Body of pancreas (tissue), 4 donors: Measurements from ENCODE around the gene FAM162B. TPM values are rescaled to one million over a fixed set of nuclear protein-coding genes. Genes with fewer than 3 reads are reported as not detected.

ENCODE experiments used
- ATAC-seq: fragments of 150-250 bp; one replicate; pipeline ENCODE4 v1.9.1; 2016
- DNase-seq, 4 donors: peaks; one replicate each; pipeline ENCODE4 v3.0.0-alpha.2; 2019
- H3K27ac ChIP-seq, 4 donors: fragments of 200-600 bp; sonication (generic); 1 replicate in 3 of 4; 2 replicates in 1 of 4; pipeline versions ENCODE4 v1.5.1 to v1.6.1; 2016 to 2019; ENCODE audit warnings: mild to moderate bottlenecking in 1 of 4, mixed read lengths in 1 of 4, moderate library complexity in 1 of 4
- H3K27me3 ChIP-seq, 2 donors: fragments of 200-600 bp; sonication (generic); one replicate each; pipeline ENCODE4 v1.6.0; 2016; ENCODE audit warnings: mild to moderate bottlenecking in 1 of 2
- H3K36me3 ChIP-seq, 2 donors: fragments of 200-600 bp; sonication (generic); replicated peaks in 1 of 2; 2 replicates each; pipeline ENCODE4 v1.5.1; 2016; ENCODE audit warnings: low read depth in 2 of 2; ENCODE audit not compliant: insufficient read depth in 1 of 2
- H3K4me1 ChIP-seq: fragments of 200-600 bp; sonication (generic); one replicate; pipeline ENCODE4 v1.6.0; 2016
- H3K4me3 ChIP-seq, 2 donors: fragments of 200-600 bp; sonication (generic); 1 replicate in 1 of 2; 2 replicates in 1 of 2; pipeline ENCODE4 v1.5.1; 2016 to 2019
- H3K9me3 ChIP-seq, 3 donors: fragments of 200-600 bp; sonication (generic); 1 replicate in 2 of 3; 2 replicates in 1 of 3; pipeline ENCODE4 v1.5.1; 2016
- CTCF ChIP-seq, 7 experiments: fragments of 450-650 bp in 4 of 7; fragments of 200-600 bp in 3 of 7; sonication (generic) in 3 of 7; IDR thresholded peaks; one replicate each; pipeline ENCODE4 v1.5.1; 2016 to 2019; ENCODE audit warnings: antibody characterized with exemption in 7 of 7
- POLR2A ChIP-seq, 3 donors: fragments of 450-650 bp; IDR thresholded peaks; one replicate each; pipeline ENCODE4 v1.6.1; 2016; ENCODE audit warnings: antibody characterized with exemption in 3 of 3, mild to moderate bottlenecking in 2 of 3
- WGBS, 2 donors: methylation state at CpG; one replicate each; pipeline ENCODE4 v1.1.5; 2017; 5-methylcytosine and 5-hydroxymethylcytosine counted together
- intact Hi-C: fragments of 100-400 bp; cut with DNase I; formaldehyde crosslinking; loops from one replicate; pipeline ENCODE4 v1.15.1; 2023
- total RNA-seq, 2 donors: library from RNA; depleted of rRNA; stranded (reverse); fragments of >200 nt; gene quantifications; one replicate each; pipeline ENCODE4 v1.1.0, GENCODE V29; 2016

FAM162B gene
- total RNA-seq, 2 donors from 2014 or later: not detected

GRCh38 chr6:116763906-116764628 lies 1.5 kb downstream of the FAM162B start:
- H3K27me3 ChIP-seq: peaks cover 0 to 18% of the 10 kb centered on the region in 2 donors
- DNase-seq (no peak), ATAC-seq (no peak)
- H3K27ac ChIP-seq: no peak overlapping the region
- TF ChIP-seq CTCF (IDR thresholded peaks at IDR 0.05): no peak
- no peak for TF ChIP-seq POLR2A (IDR thresholded peaks at IDR 0.05)
- H3K9me3 ChIP-seq: no peaks in the 10 kb centered on the region
- WGBS, 2 donors: 88 to 89% methylated on average over 11 of the region's 11 CpGs
- no peak overlapping the region for H3K4me3 ChIP-seq
- H3K4me1 ChIP-seq: peaks cover 14% of the 10 kb centered on the region
- no peaks in the 10 kb centered on the region for H3K36me3 ChIP-seq
- intact Hi-C loops: no loop called here

DNA sequence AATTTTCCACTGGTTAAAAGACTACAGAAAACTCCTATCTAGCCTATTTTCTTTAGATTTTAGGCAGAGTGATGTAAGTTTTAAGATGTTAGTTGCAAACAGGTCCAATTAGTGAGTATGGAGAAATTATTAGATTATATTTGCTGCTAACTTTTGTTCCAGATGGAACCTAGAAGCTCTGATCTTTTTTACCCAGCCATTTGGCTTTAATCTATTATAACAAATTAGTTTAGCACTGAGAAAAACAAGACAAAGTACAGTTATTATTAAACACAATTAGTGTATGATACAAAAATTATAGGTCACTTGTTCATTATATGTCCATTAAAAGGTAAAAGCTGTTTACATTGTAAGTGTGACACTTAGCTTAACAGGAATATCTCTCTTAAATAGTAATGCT lies 2.5 kb downstream of the FAM162B start:
- no peak for DNase-seq
- no peak for ATAC-seq
- Histone ChIP-seq H3K36me3 (no peaks in the 10 kb centered on the region), H3K4me3 (no peak overlapping the region), H3K4me1 (peaks cover 14% of the 10 kb centered on the region), H3K27me3 (peaks cover 0 to 18% of the 10 kb centered on the region in 2 donors), H3K9me3 (no peaks in the 10 kb centered on the region), H3K27ac (no peak overlapping the region)
- intact Hi-C loops: no loop called here
- TF ChIP-seq POLR2A (IDR thresholded peaks at IDR 0.05) (no peak), CTCF (IDR thresholded peaks at IDR 0.05) (no peak)

DNA sequence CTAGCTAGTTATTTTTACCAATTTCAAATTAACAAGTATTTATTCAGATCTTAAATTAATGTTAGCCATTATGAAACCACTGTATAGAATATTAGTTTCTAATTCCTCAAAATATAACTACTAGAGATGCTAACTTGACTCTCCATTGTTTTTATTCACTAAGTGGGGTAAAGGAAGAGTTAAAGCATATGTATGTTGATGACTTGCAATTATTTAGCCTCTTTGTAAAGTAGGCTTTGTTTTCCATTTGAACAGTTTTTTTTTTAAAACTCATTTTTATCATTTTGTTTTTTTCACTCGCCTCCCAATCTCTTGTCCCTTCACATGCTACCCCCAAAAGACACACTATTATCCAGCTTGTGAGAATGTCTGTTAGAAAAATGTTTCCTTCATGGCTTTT lies 3.3 kb downstream of the FAM162B start:
- DNase-seq: no peak
- TF ChIP-seq POLR2A (IDR thresholded peaks at IDR 0.05) (no peak), CTCF (IDR thresholded peaks at IDR 0.05) (no peak)

DNA sequence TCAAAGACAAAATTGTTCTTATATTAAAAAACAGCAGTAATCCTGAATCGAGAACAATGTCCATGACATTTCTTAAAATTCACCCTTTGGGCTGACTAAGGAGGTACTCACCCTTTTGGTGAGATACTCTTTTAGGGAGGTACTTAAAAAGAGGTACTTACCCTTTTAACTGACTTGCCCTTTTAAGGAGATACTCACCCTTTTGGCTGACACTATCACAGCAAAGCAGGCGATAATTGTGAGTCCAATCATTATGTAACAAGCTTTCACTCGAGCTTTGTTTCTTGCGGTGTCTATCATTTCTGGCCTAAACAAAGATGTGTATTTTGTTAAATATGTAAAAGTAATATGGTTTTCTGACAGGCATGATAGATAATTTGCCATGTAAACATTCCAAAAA lies 3.7 kb downstream of the FAM162B start:
- peaks cover 14% of the 10 kb centered on the region for H3K4me1 ChIP-seq
- H3K9me3 ChIP-seq: no peaks in the 10 kb centered on the region
- no peaks in the 10 kb centered on the region for H3K36me3 ChIP-seq
- 47 to 57% methylated on average over 4 of the region's 4 CpGs for WGBS, 2 donors
- no peak for TF ChIP-seq POLR2A (IDR thresholded peaks at IDR 0.05)
- no peak for TF ChIP-seq CTCF (IDR thresholded peaks at IDR 0.05)
- DNase-seq (no peak), ATAC-seq (no peak)
- H3K27me3 ChIP-seq: peaks cover 0 to 18% of the 10 kb centered on the region in 2 donors
- no peak overlapping the region for H3K27ac ChIP-seq
- H3K4me3 ChIP-seq: no peak overlapping the region
- intact Hi-C loops: no loop called here

More for the DNA sequence above, 3.3 kb downstream of the FAM162B start:
- Histone ChIP-seq H3K4me1 (peaks cover 14% of the 10 kb centered on the region), H3K4me3 (no peak overlapping the region), H3K27me3 (peaks cover 0 to 18% of the 10 kb centered on the region in 2 donors), H3K27ac (no peak overlapping the region), H3K9me3 (no peaks in the 10 kb centered on the region), H3K36me3 (no peaks in the 10 kb centered on the region)
- no peak for ATAC-seq
- WGBS, 2 donors: 77 to 80% methylated on average over 1 of the region's 1 CpG
- intact Hi-C loops: no loop called here

DNA sequence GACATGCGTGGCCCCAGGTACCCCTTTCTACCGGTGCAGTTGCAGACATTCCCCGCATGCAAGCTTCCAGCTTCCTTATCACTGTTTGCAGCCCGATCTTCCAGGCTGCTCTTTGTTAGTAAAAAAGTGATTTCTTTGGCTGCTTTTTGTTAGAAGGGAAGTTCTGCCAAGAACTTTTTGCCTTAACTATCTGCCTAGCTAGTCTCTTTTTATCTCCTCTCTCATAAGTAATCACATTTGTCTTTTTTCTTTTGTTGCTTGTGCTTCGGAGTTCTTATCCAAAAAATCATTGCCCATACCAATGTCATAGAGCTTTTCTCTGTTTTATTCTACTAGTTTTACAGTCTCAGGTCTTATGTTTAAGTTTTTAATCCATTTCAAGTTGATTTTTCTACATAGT lies 20.3 kb downstream of the FAM162B start:
- Histone ChIP-seq H3K27me3 (no peaks in the 10 kb centered on the region), H3K4me3 (no peak overlapping the region), H3K4me1 (no peaks in the 10 kb centered on the region), H3K27ac (no peak overlapping the region), H3K36me3 (no peaks in the 10 kb centered on the region), H3K9me3 (no peaks in the 10 kb centered on the region)
- ATAC-seq: no peak
- WGBS, 2 donors: 65 to 81% methylated on average over 5 of the region's 5 CpGs
- TF ChIP-seq POLR2A (IDR thresholded peaks at IDR 0.05): no peak
- TF ChIP-seq CTCF (IDR thresholded peaks at IDR 0.05): no peak
- DNase-seq: no peak
- intact Hi-C loops: no loop called here
